Tongue (tissue), 2 donors: ENCODE data around the gene STK24. TPM values are rescaled to one million over a fixed set of nuclear protein-coding genes. Genes with fewer than 3 reads are reported as not detected.
"Not testable (repeated sequence)": the region's sequence is repeated elsewhere in the genome, so short reads cannot be mapped to it uniquely, and the experiment has no call there.

Experiments
- DNase-seq: peaks from one replicate; pipeline ENCODE4 v3.0.0-alpha.2; 2015
- total RNA-seq: library from RNA; depleted of rRNA; stranded (reverse); fragments of >200 nt; gene quantifications from one replicate; pipeline ENCODE4 v1.2.3, GENCODE V29; 2014

Gene STK24
- total RNA-seq, 1 donor from 2014 or later = 59.0 TPM

DNA sequence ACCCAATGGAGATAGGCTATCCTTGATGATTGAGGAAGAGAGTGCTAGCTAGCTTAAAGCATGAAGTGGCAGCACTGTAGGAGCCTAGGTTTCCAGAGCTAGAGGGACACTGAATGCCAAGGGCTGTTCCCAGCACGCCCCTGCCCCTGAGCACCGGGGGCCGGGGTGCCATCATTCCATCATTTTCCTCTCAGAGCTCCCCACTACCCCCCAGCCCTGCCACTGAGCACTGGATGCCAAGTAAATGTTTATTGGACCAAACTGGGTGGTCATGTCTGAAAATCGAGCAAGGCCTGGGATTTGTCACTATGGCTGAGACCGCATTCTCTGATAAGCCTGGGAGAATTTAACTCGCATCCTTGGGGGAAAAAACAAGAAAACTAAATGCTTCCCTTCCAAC lies 142.8 kb downstream of the STK24 start:
- no peak for DNase-seq

GRCh38 chr13:98433654-98434053 lies 143.3 kb downstream of the STK24 start:
- no peak for DNase-seq

DNA sequence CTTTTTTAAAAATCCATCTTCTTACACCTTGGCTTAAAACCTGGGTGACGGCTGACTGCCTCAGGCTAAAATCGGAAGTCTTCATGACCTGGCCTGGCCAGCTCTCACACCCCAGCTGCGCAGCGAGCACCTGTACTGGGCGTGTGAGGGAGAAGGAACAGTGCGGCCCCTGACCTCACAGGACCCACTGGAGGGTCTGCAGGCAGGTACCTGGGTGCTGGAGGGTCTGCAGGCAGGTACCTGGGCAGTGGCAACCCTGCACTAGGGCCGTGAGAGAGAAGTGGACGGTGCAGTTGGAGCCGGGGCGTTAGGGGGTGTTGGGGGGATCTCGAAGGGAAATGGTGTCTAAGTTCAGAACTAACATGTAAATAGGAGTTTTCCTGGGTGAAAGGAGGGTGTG lies 144.3 kb downstream of the STK24 start:
- no peak for DNase-seq

- DNase-seq = no peak
Observed at GRCh38 chr13:98429977-98430736, 146.8 kb downstream of the STK24 start.

GRCh38 chr13:98429531-98429930 lies 147.4 kb downstream of the STK24 start:
- no peak for DNase-seq

GRCh38 chr13:98429081-98429480 lies 147.8 kb downstream of the STK24 start:
- no peak for DNase-seq

- no peak for DNase-seq
Observed at GRCh38 chr13:98428256-98428966, 148.5 kb downstream of the STK24 start.

DNA sequence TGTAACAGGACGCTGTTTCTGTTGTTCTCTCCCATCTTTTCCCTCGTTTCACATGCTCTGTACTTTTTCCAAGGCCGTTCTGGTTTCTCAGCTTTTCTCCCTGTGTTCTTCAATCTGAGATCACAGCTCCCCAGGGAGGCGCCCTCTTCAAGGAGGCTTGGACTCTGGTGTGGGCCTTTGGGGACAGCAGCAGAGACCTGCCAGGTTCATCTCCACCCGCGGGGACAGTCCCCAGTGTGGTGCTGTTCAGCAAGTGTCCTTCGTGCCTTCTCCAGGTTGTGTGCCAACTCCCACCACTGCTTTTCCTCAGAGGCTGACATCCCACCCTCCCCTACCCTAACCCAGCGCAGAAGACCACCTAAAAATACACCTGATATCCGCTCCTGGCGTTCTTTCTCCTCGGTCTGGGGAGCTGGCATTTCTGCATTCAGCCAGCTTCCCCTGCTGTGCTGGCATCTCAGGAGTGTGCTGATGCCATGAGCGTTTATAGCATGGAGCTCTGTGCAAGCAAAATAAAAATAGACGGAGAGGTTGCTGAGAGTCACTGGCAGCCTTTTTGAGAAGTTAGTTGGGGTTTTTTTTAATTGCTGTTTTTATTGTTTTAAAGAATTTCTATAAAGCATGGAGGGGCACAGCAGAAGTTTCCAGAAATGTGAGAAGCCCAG lies 149.4 kb downstream of the STK24 start:
- DNase-seq = no peak

- no peak for DNase-seq
Observed at GRCh38 chr13:98423417-98423816, 153.5 kb downstream of the STK24 start.

DNA sequence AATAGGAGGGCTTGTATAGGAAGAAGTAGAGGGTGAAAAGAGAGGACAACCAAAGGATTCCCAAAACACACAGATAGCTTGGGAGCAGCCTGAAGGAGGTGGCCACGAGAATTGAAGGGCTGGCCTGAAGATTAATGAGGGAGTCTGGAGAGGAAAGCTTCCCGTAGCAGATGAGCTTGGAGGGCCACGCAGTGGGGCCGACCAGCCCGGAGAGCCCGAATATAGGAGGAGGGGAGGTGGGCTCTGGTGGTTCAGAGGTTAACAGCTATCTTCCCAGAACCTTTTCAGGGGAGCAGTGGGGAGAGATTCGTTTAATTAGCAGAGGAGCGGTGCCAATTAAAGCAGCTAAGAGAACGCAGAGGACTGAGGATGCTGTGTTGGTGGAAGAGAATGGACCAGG lies 154.9 kb downstream of the STK24 start:
- DNase-seq = no peak

- no peak for DNase-seq
Observed at GRCh38 chr13:98420554-98421175, 156.2 kb downstream of the STK24 start.

GRCh38 chr13:98419786-98420553 lies 156.9 kb downstream of the STK24 start:
- no peak for DNase-seq

GRCh38 chr13:98416408-98416807 lies 160.5 kb downstream of the STK24 start:
- DNase-seq = peak; percentile 68

GRCh38 chr13:98415326-98416070 lies 161.4 kb downstream of the STK24 start:
- DNase-seq = no peak

DNA sequence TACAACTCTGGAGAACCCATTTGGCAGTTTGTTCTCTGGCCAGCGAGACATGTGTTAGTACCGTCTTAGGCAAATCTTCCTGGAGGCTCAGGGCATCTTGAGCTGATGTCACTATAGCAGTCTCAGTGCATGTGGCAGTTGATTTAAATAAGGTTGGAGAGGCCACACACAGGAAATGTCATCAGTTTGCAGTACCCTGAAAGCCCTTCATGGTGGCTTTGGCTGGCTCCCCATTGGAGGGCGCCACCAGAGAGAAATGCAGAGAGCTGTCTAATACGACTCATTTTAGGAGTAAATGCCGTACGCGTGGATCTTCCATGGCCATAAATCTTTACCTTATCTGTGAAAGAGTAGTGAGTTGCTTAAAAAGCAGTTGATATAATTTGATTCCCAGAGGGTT lies 163.1 kb downstream of the STK24 start:
- no peak for DNase-seq

- DNase-seq = not testable (repeated sequence)
Observed at GRCh38 chr13:98413278-98413677, 163.6 kb downstream of the STK24 start.

GRCh38 chr13:98411617-98412265 lies 165.2 kb downstream of the STK24 start:
- peak; percentile 18 for DNase-seq

DNA sequence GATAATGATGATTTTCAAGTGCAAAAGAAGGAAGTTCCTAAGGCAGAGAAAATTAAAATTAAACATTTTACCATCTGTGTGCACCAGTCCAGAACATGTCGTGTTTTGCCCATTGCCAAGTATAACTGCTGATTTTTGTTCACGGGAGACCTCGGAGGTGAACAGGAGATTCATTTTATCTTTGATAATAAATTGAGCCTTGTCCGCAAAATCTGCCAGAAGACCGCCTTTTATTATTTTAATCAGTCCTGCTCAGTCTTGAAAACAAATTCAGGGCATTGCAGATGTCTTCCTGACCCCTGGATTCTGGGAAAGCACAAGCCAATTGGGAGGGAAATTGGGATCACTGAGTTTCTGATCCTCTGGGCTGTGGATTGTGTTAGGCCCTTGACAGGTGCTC lies 165.9 kb downstream of the STK24 start:
- DNase-seq = no peak

DNA sequence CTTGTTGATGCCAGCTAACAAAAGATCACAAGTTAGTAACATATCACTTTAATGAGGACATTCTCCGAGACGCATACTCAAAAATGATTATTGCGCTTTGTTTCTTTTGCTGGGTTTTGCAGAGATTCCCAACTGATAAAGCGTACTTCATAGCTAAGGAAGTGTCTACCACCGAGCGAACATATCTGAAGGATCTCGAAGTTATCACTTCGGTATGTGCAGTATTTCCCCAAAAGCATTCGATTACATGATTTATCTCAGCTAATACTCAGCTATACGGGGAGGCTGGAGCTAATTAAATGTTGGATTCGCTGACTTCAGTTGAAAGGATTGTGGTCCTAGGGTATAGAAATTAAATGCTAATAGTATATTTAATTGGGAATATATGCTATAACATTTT lies 166.3 kb downstream of the STK24 start:
- no peak for DNase-seq

GRCh38 chr13:98409281-98409680 lies 167.6 kb downstream of the STK24 start:
- DNase-seq = no peak

DNA sequence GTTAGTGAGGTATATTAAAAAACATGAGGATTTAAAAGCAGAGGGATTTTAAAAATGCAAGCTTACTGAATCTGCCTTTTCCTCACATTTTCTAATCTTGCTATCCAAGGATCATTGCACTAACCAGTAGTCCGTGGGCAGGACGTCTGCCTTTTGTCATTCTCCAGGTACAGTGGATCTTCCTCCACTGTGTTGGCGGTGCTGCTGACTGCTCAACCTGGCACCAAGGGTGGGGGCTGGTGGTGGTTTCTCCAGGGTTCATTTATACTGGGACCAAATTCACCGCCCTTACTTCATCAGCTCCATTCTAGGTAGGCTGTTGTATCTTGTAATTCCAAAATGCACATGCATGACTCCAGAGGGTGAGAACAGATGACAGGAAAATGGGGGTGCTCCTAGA lies 169.3 kb downstream of the STK24 start:
- DNase-seq = no peak
